Measurements from ENCODE around the gene MYLK4.

Gene MYLK4

DNA sequence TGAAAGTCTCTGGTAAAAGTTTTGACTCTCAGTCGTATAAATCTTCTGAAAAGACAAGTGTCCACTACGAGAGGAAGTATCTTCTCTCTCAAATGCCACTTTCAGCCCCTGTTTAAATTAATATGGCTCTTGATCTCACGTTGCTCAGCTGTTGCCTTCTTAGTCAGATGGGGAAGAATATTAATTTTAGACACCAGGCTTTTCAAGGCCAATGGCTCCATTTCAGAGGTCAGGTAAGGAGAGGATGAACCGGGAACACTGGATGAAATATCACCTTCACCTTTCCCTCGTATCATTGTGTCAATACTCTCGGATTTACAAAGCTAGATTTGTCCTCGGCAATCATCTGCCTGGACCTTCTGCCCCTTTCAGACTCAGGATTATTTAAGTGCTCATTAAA is at the start of gene MYLK4:
Gene MYLK4, minus strand, starts transcription at position 91 of the 400 bp plus-strand sequence. CDS start 1,628 bp downstream, outside the sequence.
- in situ Hi-C loops (cut with MboI; ENCODE audit: low pct_unique_long_range_greater_than_20kb, low sequenced_read_pairs): no loop called here
- DNase-seq: no peak

DNA sequence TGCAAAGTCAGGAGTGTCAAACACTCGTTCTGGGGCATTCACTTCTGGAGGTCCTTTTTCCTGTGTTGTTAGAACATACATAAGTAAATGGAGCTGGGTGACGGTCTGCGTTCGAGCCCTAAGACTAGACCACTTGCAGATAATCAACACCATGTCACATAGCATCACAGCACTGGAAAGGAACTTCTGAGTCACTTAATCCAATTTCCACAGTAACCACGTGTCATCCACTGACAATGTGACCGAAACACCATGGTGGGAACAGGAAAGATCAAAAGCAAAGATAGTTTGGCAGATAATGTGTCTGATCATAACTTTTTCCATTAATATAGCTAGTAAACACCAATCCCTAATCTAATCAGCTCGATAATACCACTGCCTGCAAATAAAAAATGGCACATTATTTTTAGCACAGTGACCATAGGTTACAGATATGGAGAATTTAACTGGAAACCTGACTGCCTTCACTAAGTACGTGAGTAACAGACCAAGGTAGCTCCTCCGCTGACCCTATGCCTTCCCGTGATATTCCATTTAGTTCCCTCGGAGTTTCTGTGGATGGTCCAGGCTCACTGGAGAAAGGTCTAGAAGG is 49.3 kb upstream of the MYLK4 start:
- in situ Hi-C loops (cut with MboI; ENCODE audit: low pct_unique_long_range_greater_than_20kb, low sequenced_read_pairs): no loop called here

DNA sequence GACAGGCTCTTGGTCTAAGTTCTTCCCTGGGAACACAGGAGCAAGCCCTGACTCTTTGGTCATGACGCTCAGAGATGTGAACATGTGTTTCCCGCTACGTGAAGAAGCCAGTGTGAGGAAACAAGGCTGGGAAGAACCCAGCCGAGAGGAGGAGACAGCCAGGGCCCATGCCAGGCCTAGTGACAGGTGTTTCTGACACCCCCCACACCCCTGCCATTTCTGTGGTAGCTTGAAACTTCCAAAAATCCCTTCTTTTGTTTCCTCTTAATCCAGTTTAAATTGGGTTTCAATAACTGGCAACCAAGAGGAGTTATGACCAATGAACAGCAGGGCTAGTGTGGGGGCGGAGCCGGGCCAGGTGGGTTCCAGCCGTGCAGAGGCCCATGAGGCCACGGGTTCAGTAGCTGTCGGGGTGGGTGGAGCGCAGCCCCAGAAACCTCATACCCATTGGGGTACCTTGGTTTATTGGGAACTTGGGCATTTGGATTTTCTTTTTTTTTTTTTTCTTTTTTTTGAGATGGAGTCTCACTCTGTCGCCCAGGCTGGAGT is 47.9 kb upstream of the MYLK4 start:
- in situ Hi-C loops (cut with MboI; ENCODE audit: low pct_unique_long_range_greater_than_20kb, low sequenced_read_pairs): no loop called here

More for the DNA sequence above, 49.3 kb upstream of the MYLK4 start:
- DNase-seq: no peak

DNA sequence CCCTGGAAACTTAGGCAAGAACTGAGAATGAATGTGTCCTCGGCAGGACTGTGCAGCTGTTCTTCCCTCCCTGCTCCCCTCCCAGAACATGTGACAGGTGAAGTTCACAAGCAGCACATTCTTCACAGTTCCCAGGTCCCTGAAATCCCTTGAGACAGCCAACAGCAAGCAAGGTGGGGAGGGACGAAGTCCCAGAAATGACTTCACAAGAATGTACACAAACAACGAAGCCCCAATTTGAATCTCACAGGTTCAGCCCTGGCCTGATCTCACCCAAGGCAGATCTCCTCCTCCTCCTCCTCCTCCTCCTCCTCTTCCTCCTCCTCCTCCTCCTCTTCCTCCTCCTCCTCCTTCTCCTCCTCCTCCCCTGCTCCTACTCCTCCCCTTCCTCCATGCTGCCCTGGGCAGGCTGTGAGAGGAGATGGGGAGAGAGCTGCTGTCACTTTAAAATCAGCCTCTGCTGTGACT is 46.9 kb upstream of the MYLK4 start:
- DNase-seq: no peak
- in situ Hi-C loops (cut with MboI; ENCODE audit: low pct_unique_long_range_greater_than_20kb, low sequenced_read_pairs): no loop called here

More for the DNA sequence above, 47.9 kb upstream of the MYLK4 start:
- no peak for DNase-seq

DNA sequence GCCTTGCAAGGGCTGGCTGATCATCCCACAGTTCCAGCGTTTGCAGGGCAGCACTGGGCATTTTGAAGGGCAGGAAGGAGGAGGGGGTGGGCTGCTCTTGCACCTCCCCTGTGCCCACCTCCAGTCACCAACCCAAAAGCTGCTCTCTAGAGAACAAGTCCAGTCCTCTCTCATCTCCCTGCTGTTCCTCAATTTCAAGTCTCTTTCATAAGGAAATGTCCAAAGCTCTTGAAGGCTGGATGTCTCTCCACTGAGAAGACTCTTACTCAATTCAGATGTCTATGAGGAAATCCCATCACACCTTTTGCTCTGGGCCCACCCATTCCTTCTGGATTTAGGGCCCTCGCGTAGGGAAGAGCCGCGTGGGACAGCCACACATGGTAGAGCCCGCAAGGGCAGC is 46.1 kb upstream of the MYLK4 start:
- DNase-seq: no peak
- in situ Hi-C loops (cut with MboI; ENCODE audit: low pct_unique_long_range_greater_than_20kb, low sequenced_read_pairs): no loop called here

DNA sequence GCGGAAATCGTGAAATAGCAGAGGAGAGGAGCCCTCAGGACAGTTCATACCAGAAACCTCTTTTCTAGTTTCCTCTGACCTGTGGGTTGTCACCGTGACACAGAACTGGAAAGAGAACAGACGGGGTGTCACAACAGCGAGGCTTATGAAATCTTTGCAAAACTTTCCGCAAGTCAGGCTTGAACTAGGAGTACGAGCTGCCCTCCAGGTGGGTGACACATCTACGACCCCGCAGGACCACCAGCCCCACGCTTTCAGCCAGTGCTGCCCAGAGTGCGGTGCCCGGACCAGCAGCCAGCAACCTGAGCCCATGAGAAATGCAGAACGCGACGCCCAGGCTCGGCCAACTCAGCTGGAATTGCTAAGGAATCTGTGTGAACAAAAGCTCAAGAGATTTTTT is 45.2 kb upstream of the MYLK4 start:
- no peak for DNase-seq
- in situ Hi-C loops (cut with MboI; ENCODE audit: low pct_unique_long_range_greater_than_20kb, low sequenced_read_pairs): no loop called here

DNA sequence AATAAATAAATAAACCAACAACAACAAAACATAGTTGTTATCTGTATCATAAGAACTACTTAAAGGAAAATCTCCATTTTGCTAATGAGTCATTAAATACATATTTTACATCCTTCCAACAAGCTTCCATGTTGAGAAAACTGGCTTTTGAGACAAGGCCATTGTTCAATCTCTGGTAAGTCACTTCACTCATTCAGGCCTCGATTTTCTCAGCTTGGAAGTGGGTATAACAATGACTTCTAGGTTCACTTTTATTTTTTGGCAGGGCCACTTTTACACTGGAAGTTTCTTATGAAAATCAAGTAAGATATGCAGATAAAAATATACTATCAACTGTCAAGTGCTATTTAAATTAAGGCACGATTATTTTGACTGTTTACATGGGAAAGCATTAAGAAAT is 44.4 kb upstream of the MYLK4 start:
- no peak for DNase-seq
- in situ Hi-C loops (cut with MboI; ENCODE audit: low pct_unique_long_range_greater_than_20kb, low sequenced_read_pairs): no loop called here

DNA sequence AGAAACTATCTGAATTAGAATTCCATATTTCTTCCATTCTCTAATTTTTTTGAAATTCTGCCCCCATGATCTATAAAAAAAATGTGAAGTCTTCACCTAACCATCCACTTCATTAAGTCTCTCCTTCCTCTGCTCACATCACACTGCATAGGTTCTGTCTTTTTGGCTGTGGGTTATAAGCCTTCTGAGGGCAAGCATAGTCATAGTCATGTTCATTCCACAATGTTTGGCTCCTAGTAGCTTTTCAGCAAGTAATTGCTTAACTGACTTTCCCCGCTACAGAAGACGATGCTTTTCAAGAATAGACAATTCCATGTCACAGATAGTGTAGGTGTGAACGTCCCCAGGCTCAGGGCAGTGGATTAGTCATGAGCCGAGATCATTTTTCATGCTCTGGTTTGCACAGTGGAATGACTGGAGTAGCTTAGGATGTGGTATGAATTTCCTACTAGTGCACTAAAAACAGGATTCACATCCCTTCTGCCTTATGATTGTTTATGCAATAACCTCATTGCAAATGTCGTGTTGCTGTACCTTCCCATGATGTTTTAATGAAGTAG is 43.5 kb upstream of the MYLK4 start:
- in situ Hi-C loops (cut with MboI; ENCODE audit: low pct_unique_long_range_greater_than_20kb, low sequenced_read_pairs): no loop called here
- no peak for DNase-seq

DNA sequence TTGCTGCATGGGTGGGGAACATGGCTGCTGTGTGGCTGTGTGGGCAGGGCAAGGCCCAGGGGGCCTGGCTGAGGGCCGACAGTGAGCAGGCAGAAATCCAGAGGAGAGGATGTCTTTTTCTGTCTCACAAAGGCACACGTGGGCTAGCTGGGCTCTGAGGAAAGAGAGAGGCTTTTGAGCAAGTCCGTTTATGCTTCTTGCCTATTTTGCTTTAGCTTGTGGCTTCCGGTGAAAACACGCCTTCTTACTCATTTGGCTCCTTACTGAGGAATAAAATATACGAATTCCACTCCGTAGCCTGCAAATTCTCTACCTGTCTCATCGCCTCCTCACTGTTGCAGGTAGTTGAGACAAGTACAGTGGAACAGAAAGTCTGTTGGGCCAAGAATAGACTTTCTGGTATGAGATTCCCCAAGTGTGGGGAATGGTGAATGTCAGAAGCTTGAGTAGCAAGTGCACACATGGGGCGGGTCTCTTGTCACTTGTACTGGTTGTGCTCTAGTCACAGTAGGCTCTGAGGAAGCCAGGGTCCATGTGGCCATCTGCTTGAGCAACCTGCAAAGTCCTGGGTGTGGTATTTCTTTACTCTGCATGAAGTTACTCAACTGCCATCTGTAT is 42.9 kb upstream of the MYLK4 start:
- DNase-seq: no peak
- in situ Hi-C loops (cut with MboI; ENCODE audit: low pct_unique_long_range_greater_than_20kb, low sequenced_read_pairs): no loop called here

DNA sequence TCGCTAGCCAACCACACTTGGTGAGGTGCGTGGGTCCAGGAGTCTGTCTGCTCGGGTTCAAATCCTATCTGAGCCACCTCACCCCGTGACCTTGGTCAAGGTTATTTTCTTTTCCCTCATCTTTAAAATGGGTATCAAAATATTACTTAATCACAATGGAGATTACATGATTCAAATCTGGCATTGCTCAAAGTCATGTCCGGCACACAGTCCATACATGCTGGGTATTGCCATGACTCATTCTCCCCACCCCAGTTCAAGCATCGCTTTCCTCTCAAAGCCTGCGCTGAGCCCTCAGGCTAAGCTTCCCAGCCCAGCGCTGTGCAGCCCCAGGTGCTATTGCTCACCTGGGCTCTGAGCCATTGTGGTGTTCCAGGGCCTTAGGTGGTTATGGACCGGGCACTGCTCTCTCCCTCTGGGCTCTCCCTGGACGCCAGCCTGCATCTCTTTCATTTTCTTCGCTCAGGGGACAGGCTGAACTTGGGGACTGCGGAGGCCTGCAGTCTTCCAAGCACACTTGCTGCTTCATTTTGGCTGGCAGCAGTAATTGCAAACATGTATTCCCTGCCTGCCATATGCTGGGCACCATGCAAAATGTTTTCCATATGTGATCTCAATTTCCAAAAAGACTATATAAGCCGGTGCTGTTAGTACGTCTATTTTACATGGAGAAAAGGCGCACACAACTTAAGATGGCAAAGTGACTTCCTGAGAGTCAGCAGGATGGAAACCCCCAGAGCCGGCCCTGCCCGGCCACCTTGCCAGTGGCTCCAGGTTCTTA is 41.8 kb upstream of the MYLK4 start:
- no peak for DNase-seq
- in situ Hi-C loops (cut with MboI; ENCODE audit: low pct_unique_long_range_greater_than_20kb, low sequenced_read_pairs): no loop called here

DNA sequence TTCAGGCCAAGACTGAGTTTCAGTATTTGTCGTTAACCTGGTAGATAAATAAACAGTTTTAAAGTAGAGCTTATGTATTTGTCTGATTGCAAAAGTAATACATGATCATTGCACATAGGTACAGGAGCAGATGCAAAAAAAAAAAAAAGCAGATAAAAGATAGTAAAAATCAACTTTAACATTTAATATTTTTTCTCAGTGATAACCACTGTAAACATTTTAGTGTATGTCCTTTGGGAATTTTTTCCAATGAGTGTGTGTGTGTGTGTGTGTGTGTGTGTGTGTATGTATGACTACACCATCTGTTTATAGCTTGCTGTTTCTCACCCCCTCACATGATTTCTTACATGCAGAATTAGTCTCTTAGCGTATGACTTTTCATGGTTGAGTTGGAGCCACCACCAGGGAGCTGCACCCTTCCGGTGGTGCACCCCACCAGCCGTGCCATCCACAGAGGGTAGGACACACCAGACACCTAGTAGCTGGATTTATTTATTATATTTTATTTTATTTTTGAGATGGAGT is 40.8 kb upstream of the MYLK4 start:
- in situ Hi-C loops (cut with MboI; ENCODE audit: low pct_unique_long_range_greater_than_20kb, low sequenced_read_pairs): no loop called here
- DNase-seq: no peak

DNA sequence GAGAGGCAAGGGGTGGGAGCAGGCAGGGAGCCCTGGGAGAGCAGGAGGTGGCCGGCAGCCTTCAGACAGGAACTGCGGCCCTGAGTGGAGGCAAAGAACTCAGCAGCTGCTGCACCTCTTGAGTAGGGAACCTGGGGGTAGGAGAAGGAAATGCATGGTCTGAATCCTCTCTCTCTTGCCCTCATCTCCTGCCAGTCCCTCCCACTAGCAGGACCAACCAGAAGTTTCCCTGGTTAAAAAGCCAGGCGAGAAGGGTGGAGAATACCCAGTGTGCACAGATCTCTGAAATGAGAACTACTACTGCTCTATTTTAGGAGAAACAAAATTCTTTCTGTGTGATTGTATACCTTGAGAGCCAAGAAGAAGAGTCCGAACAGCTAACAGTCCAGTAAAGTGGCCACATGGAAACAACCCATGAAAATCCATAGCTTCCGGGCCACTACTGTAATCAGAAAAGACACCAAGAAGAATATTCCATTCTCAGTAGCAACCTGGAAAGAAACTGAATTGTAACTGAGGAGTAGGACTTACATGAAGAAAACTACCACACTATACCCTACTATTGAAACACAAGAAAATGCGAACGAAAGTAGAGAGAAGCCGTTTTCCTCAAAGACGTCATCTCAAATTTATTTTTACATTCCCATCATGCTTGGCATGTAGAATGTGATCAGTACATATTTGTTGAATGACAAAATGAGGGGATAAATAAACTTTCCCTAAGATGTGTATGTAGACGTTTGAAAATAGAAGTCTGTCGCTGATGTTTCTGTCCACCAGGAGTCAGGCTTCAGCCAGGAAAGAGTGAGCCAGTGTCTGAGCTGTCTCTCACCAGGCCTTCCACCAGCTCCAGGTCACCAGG is 40.1 kb upstream of the MYLK4 start:
- peak; percentile 86 for DNase-seq
- in situ Hi-C loops (cut with MboI; ENCODE audit: low pct_unique_long_range_greater_than_20kb, low sequenced_read_pairs): no loop called here

DNA sequence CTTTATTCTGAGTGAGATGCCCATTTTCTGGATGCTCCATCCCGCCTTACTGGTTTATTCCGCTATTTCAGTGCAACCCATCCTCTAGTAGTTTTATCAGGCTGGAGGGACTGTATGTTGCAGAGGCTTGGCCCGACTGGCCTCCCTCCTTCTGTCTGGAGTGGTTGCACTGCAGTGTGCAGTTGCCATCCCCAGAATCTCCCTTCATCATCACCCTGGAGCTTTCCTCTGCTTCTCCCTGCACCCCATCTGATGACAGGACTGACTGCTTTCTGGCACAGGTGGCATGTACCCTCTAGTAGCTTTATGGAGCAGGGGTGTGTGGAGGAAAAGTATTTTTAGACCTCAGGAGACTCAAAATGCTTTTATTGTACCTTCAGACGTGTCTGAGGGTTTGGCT is 35.5 kb upstream of the MYLK4 start:
- in situ Hi-C loops (cut with MboI; ENCODE audit: low pct_unique_long_range_greater_than_20kb, low sequenced_read_pairs): no loop called here

DNA sequence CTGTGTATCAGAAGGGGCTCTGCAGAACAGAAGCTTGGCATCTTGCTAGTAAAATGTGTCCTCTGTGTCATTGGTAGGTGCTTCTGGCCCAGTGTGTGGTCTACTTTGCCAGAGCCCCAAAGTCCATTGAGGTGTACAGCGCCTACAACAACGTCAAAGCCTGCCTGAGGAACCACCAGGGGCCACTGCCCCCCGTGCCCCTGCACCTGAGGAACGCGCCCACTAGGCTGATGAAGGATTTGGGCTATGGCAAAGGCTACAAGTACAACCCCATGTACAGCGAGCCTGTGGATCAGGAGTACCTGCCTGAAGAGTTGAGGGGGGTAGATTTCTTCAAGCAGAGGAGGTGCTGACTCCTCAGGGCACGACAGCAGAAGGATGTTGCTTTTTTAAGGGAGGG is 34.2 kb upstream of the MYLK4 start:
- in situ Hi-C loops (cut with MboI; ENCODE audit: low pct_unique_long_range_greater_than_20kb, low sequenced_read_pairs): no loop called here
- DNase-seq: no peak

More for the DNA sequence above, 35.5 kb upstream of the MYLK4 start:
- no peak for DNase-seq

DNA sequence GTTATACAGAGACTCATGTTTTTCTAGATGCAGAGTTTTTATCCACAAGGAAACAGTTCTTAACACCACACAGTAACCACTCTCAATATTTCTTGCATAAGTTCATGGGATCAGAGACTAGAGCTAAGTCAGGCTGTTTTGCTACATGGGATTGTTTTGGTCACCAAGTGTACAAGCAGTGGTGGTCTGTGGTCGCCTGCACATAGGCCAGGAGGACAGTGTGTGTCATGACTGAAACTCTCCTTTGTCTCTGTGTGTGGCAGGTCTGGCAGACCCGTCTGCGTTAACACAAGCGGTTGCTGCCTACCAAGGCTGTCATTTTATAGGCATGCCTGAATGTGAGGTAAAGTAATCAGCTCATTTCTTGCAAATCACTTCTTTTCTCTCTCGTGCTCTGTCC is 33.3 kb upstream of the MYLK4 start:
- in situ Hi-C loops (cut with MboI; ENCODE audit: low pct_unique_long_range_greater_than_20kb, low sequenced_read_pairs): no loop called here
- no peak for DNase-seq

DNA sequence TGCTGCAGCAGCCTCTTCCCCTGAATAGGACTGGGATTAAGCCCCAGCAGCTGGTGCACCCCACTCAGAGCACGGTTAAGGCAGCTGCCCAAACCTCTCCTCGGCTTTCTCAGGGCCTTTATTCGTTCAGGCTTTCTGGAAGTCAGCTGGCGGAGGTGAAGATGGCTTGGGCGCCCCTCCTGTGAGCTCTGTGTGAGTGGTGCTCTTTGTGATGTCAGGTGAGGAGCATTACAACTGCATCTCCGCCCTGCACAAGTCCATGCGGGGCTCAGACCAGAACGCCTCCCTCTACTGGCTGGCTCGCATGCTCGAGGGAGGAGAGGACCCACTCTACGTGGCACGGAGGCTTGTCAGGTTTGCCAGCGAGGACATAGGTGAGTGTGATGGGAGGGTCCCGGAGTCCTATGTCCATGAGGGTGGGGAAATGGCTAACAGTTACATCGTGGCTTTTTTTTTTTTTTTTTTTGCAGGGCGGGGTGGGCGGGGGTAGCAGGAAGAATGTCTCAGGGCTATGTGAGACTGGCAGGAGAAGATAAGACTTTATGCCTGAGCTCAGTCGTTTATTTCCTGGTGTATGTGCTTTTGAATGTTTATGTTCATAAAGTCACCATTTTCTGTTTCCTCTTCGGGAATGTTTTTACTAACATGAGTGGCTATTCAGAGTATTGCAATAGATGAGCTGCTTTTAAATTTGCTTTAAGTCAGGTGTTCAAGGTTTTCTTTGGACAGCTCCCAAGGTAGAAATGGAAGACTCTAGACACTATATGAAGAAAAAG is 32.7 kb upstream of the MYLK4 start:
- in situ Hi-C loops (cut with MboI; ENCODE audit: low pct_unique_long_range_greater_than_20kb, low sequenced_read_pairs): no loop called here
- no peak for DNase-seq

DNA sequence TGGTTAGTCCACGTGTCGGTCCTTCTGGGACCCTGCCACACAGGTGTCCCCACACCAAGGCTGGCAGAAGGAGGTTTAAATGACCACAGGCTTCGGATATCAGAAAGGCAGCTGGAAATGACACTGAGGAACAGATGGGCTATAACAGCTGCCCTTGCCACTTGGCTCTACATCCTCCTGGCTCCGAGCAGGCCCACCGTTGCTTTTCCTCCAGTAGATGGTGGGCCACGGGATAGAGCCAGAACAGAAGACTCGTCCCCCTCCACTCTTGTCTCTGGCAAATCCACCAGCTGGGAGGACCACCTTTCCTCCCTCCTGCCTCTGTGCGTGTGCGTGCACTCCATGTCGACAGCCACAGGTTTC is 32.1 kb upstream of the MYLK4 start:
- DNase-seq: no peak
- in situ Hi-C loops (cut with MboI; ENCODE audit: low pct_unique_long_range_greater_than_20kb, low sequenced_read_pairs): no loop called here

DNA sequence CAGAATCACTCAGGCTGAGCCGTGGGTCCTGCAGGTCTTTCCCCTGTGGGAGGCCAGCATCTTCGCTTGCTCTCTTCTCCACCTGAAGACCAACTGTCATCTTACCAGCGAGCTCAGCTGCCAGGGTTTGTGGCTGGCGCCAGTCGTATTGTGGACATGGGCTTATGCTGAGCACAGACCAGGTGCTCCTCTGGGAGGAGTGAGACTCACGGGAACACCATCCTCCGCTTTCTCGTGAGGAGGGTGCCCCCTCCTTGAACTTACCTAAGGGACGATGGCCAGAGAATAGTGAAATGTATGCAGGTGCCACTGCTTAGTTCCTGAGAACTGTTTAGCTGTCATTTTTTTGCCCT is 31.6 kb upstream of the MYLK4 start:
- DNase-seq: no peak
- in situ Hi-C loops (cut with MboI; ENCODE audit: low pct_unique_long_range_greater_than_20kb, low sequenced_read_pairs): no loop called here
